HCT116 (cell line): ENCODE data around the gene SAMD13. TPM values are rescaled to one million over a fixed set of nuclear protein-coding genes. Genes with fewer than 3 reads are reported as not detected.

Experiments used
- ATAC-seq: fragments of 200-7000 bp; cut with Tn5 transposase; 2 replicates; pipeline ENCODE4 v1.9.1; 2020; ENCODE audit warnings: mild to moderate bottlenecking, moderate library complexity
- BruUV-seq: library from RNA; stranded (reverse); fragments of 400-500 nt; replicated peaks from 2 replicates; lab custom pipeline; 2021; lab: Mats Ljungman, UMichigan
- CTCF ChIA-PET: fragments of 300-600 bp; sonication (Branson Sonifier 250); formaldehyde crosslinking; loops from one replicate; lab custom pipeline; 2021; ENCODE audit warnings: antibody characterized with exemption; lab: Charles Lee
- POLR2A ChIA-PET: fragments of 300-600, 350-600 bp; sonication (Branson Sonifier 250); formaldehyde crosslinking; loops from one replicate; lab custom pipeline; 2021; ENCODE audit warnings: antibody characterized with exemption; lab: Charles Lee
- RAD21 ChIA-PET, 2 experiments: fragments of 300-600 bp; sonication (Branson Sonifier 250); formaldehyde crosslinking; loops; one replicate each; lab custom pipeline; 2023; ENCODE audit warnings: low total read pairs in 2 of 2; ENCODE audit not compliant: uncharacterized antibody in 2 of 2, unreplicated experiment in 2 of 2, low non-redundant PET in 1 of 2; lab: Charles Lee
- DNase-seq: peaks from one replicate; pipeline ENCODE4 v3.0.0-alpha.2; 2010; ENCODE audit warnings: low read depth, low spot score
- H2AFZ ChIP-seq: fragments of 200-600 bp; shearing (Covaris generic), sonication (generic); 2 replicates; pipeline ENCODE4 v1.6.1; 2017; ENCODE audit warnings: low read depth, mixed run types, mixed read lengths, antibody characterized with exemption, low read length; ENCODE audit not compliant: poor library complexity, severe bottlenecking
- H3K27ac ChIP-seq: 2 replicates; pipeline ENCODE4 v1.5.1; 2012; ENCODE audit warnings: low read depth, low read length
- H3K27me3 ChIP-seq: fragments of 200-600 bp; sonication (generic); 2 replicates; pipeline ENCODE4 v1.6.1; 2016; ENCODE audit warnings: mixed run types, low read length, mixed read lengths; ENCODE audit not compliant: insufficient read depth
- H3K36me3 ChIP-seq, 2 experiments: fragments of 200-500 bp in 1 of 2; fragments of 200-600 bp in 1 of 2; sonication (Bioruptor generic) in 1 of 2; sonication (generic) in 1 of 2; 2 replicates each; pipeline versions ENCODE4 v1.5.1 to v1.6.1; 2014 to 2016; ENCODE audit warnings: low read length in 2 of 2, inconsistent platforms in 1 of 2, mixed read lengths in 1 of 2, mixed run types in 1 of 2; ENCODE audit not compliant: insufficient read depth in 2 of 2, control insufficient read depth in 1 of 2
- H3K4me1 ChIP-seq, 2 experiments: fragments of 200-600 bp in 1 of 2; sonication (generic) in 1 of 2; 2 replicates each; pipeline versions ENCODE4 v1.5.1 to v1.6.1; 2012 to 2017; ENCODE audit warnings: low read length in 2 of 2, inconsistent platforms in 1 of 2, mild to moderate bottlenecking in 1 of 2, mixed read lengths in 1 of 2, mixed run types in 1 of 2, moderate library complexity in 1 of 2; ENCODE audit not compliant: insufficient read depth in 2 of 2, control insufficient read depth in 1 of 2
- H3K4me2 ChIP-seq: fragments of 200-600 bp; sonication (generic); 2 replicates; pipeline ENCODE4 v1.6.1; 2017; ENCODE audit warnings: mixed run types, low read length, mixed read lengths
- H3K4me3 ChIP-seq, 2 experiments: fragments of 200-600 bp in 1 of 2; sonication (generic) in 1 of 2; replicated peaks in 1 of 2; 2 replicates each; pipeline ENCODE4 v1.5.1; 2011 to 2016; ENCODE audit warnings: low read length in 2 of 2, control low read depth in 1 of 2, low read depth in 1 of 2, mild to moderate bottlenecking in 1 of 2, mixed read lengths in 1 of 2, mixed run types in 1 of 2
- H3K79me2 ChIP-seq: fragments of 200-600 bp; sonication (generic); 2 replicates; pipeline ENCODE4 v1.6.1; 2017; ENCODE audit warnings: mild to moderate bottlenecking, mixed run types, low read length, moderate library complexity, mixed read lengths; ENCODE audit not compliant: insufficient read depth
- H3K9ac ChIP-seq: fragments of 200-600 bp; sonication (generic); 2 replicates; pipeline ENCODE4 v1.6.1; 2016; ENCODE audit warnings: low read length, mixed read lengths
- H3K9me2 ChIP-seq: fragments of 200-600 bp; sonication (generic), shearing (Covaris generic); 2 replicates; pipeline ENCODE4 v1.6.1; 2017; ENCODE audit warnings: mixed run types, mild to moderate bottlenecking, moderate library complexity; ENCODE audit not compliant: insufficient read depth
- H3K9me3 ChIP-seq, 2 experiments: fragments of 200-500 bp in 1 of 2; fragments of 200-600 bp in 1 of 2; sonication (Bioruptor generic) in 1 of 2; sonication (generic) in 1 of 2; 2 replicates each; pipeline ENCODE4 v1.6.1; 2014 to 2017; ENCODE audit warnings: low read length in 2 of 2, mixed read lengths in 2 of 2, inconsistent platforms in 1 of 2, low read depth in 1 of 2, mild to moderate bottlenecking in 1 of 2, mixed run types in 1 of 2, moderate library complexity in 1 of 2; ENCODE audit not compliant: control insufficient read depth in 1 of 2, insufficient read depth in 1 of 2
- H4K20me1 ChIP-seq: fragments of 200-600 bp; sonication (generic), shearing (Covaris generic); 2 replicates; pipeline ENCODE4 v1.6.1; 2017; ENCODE audit warnings: mixed run types, mild to moderate bottlenecking, moderate library complexity; ENCODE audit not compliant: insufficient read depth
- ATF3 ChIP-seq: IDR thresholded peaks from 2 replicates; pipeline ENCODE4 v1.6.1; 2012
- CBX3 ChIP-seq: IDR thresholded peaks from 2 replicates; pipeline ENCODE4 v1.6.1; 2012; ENCODE audit warnings: low read depth
- CTCF ChIP-seq, 3 experiments: fragments of 200-600 bp in 1 of 3; sonication (generic) in 1 of 3; IDR thresholded peaks in 2 of 3; conservative IDR thresholded peaks in 1 of 3; 2 replicates each; pipeline ENCODE4 v1.5.1; 2012 to 2017; ENCODE audit warnings: low read depth in 2 of 3, low read length in 2 of 3, antibody characterized with exemption in 1 of 3, borderline replicate concordance in 1 of 3, control low read depth in 1 of 3, mild to moderate bottlenecking in 1 of 3, mixed read lengths in 1 of 3, mixed run types in 1 of 3, moderate library complexity in 1 of 3; ENCODE audit not compliant: insufficient read depth in 1 of 3
- EZH2 ChIP-seq: fragments of 200-600 bp; sonication (generic); IDR thresholded peaks from 2 replicates; pipeline ENCODE4 v1.6.1; 2017; ENCODE audit warnings: antibody characterized with exemption, mixed run types
- EZH2phosphoT487 ChIP-seq: fragments of 200-600 bp; IDR thresholded peaks from 2 replicates; pipeline ENCODE4 v1.6.1; 2018; ENCODE audit warnings: antibody characterized with exemption, borderline replicate concordance
- FOSL1 ChIP-seq: IDR thresholded peaks from 2 replicates; pipeline ENCODE4 v1.6.1; 2012; ENCODE audit warnings: low read depth
- JUND ChIP-seq: IDR thresholded peaks from 2 replicates; pipeline ENCODE4 v1.6.1; 2012
- MAX ChIP-seq: IDR thresholded peaks from 2 replicates; pipeline ENCODE4 v1.6.1; 2012
- POLR2A ChIP-seq: IDR thresholded peaks from 2 replicates; pipeline ENCODE4 v1.7.0; 2011; ENCODE audit warnings: borderline replicate concordance; ENCODE audit not compliant: insufficient read depth, insufficient read length; ENCODE audit errors: extremely low read depth
- POLR2AphosphoS5 ChIP-seq: IDR thresholded peaks from 2 replicates; pipeline ENCODE4 v1.6.1; 2011; ENCODE audit warnings: mild to moderate bottlenecking, low read depth, low read length, moderate library complexity
- RAD21 ChIP-seq: IDR thresholded peaks from 2 replicates; pipeline ENCODE4 v1.6.1; 2012; ENCODE audit warnings: low read depth, mild to moderate bottlenecking
- SIN3A ChIP-seq: IDR thresholded peaks from 2 replicates; pipeline ENCODE4 v1.6.1; 2012; ENCODE audit warnings: low read depth
- SRF ChIP-seq: IDR thresholded peaks from 2 replicates; pipeline ENCODE4 v1.6.1; 2012; ENCODE audit warnings: low read depth
- TCF7L2 ChIP-seq: IDR thresholded peaks from 2 replicates; pipeline ENCODE4 v1.7.0; 2011; ENCODE audit warnings: borderline replicate concordance, inconsistent platforms; ENCODE audit not compliant: insufficient read depth, insufficient read length; ENCODE audit errors: extremely low read depth
- YY1 ChIP-seq: IDR thresholded peaks from 2 replicates; pipeline ENCODE4 v1.6.1; 2011; ENCODE audit warnings: low read length, low read depth, moderate library complexity, mild to moderate bottlenecking; ENCODE audit not compliant: insufficient replicate concordance; ENCODE audit errors: extremely low read depth
- ZBTB33 ChIP-seq: IDR thresholded peaks from 2 replicates; pipeline ENCODE4 v1.6.1; 2011; ENCODE audit warnings: mild to moderate bottlenecking, low read length, moderate library complexity; ENCODE audit not compliant: insufficient replicate concordance; ENCODE audit errors: extremely low read depth
- ZFX ChIP-seq: fragments of 450-650 bp; IDR thresholded peaks from 2 replicates; pipeline ENCODE4 v1.6.1; 2017
- ZNF274 ChIP-seq: fragments of 200-500 bp; sonication (Bioruptor generic); IDR thresholded peaks from 2 replicates; pipeline ENCODE4 v1.6.1; 2014; ENCODE audit warnings: mild to moderate bottlenecking, low read depth, low read length, inconsistent platforms
- intact Hi-C: fragments of 100-400 bp; cut with micrococcal nuclease; formaldehyde crosslinking; loops from 2 replicates; pipeline ENCODE4 v1.10.0; 2022
- total RNA-seq: library from RNA; stranded (reverse); gene quantifications from one replicate; pipeline ENCODE4 v1.2.1, GENCODE V29; 2021; ENCODE audit not compliant: unreplicated experiment

SAMD13 gene
- total RNA-seq, 1 experiment from 2014 or later = 14.9 TPM

GRCh38 chr1:84376000-84376910, 74.7 kb downstream of the SAMD13 start:
- BruUV-seq = no TSS peak
- Histone ChIP-seq H3K27ac (no peak overlapping the region), H2AFZ (no peak overlapping the region), H3K4me1 (peaks cover 27 to 40% of the 10 kb centered on the region in 2 experiments)
- no peak for DNase-seq
- RAD21 ChIA-PET = no interaction called here
- TF ChIP-seq MAX = no peak
- TF ChIP-seq ZBTB33 = no peak
- TF ChIP-seq RAD21 = no peak
- TF ChIP-seq CBX3 = no peak
- no peak for TF ChIP-seq TCF7L2
- TF ChIP-seq CTCF (IDR thresholded peaks at IDR 0.05 in 2 of 3, conservative IDR thresholded peaks at IDR 0.05 in 1 of 3; ENCODE audit: borderline replicate concordance in 1 of 3, insufficient read depth in 1 of 3, low read depth in 2 of 3, low read length in 2 of 3) = no peak
- no peak for TF ChIP-seq SRF
- no peak for TF ChIP-seq SIN3A
- TF ChIP-seq JUND = no peak
- TF ChIP-seq POLR2AphosphoS5 = no peak
- TF ChIP-seq ATF3 = no peak
- no peak for TF ChIP-seq EZH2
- no peak for TF ChIP-seq EZH2phosphoT487
- no peak for TF ChIP-seq YY1
- TF ChIP-seq ZNF274 = no peak
- TF ChIP-seq POLR2A = no peak
- no peak for TF ChIP-seq FOSL1
- no peak for TF ChIP-seq ZFX
- TF ChIP-seq, all 23 proteins: peak for 0
- ATAC-seq = no peak
- POLR2A ChIA-PET = interaction anchor here (1.6 to 1.9 kb wide), 2 partner anchors 10 to 74 kb away, joined by 3 to 7 read pairs; no protein-coding TSS in a partner anchor
- no peak overlapping the region for H3K4me2 ChIP-seq
- H3K9ac ChIP-seq = no peak overlapping the region
- no peaks in the 10 kb centered on the region for H3K79me2 ChIP-seq
- H3K27me3 ChIP-seq = no peaks in the 10 kb centered on the region
- intact Hi-C loops = no loop called here
- no peaks in the 10 kb centered on the region for H4K20me1 ChIP-seq
- CTCF ChIA-PET = no interaction called here
- no peaks in the 10 kb centered on the region for H3K36me3 ChIP-seq
- H3K4me3 ChIP-seq = no peak overlapping the region
- H3K9me3 ChIP-seq = no peaks in the 10 kb centered on the region
- no peaks in the 10 kb centered on the region for H3K9me2 ChIP-seq
